UCSD-AML1 (cell line): ENCODE measurements around the gene SP100.
"Not testable (repeated sequence)": the region's sequence is repeated elsewhere in the genome, so short reads cannot be mapped to it uniquely, and the experiment has no call there.

Experiments used
- DNase-seq: peaks from one replicate; lab custom pipeline; 2025; ENCODE audit not compliant: unreplicated experiment; lab: John Stamatoyannopoulos, UW

SP100 gene

GRCh38 chr2:230418341-230419016, 2.5 kb downstream of the SP100 start:
- no peak for DNase-seq

DNA sequence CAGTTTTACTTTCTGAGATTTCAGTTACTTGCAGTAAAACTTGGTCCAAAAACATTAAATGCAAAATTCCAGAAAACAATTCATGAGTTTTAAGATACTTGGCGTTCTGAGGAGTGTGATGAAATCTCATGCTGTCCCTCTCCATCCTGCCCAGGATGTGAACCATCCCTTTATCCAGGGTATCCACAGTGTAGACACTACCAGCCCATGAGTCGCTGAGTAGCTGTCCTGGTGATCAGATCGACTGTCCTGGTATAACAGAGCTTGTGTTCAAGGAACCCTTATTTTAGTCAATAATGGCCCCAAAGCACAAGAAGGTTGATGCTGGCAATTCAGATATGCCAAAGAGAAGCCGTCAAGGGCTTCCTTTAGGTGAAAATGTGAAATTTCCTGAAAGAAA, 3.2 kb downstream of the SP100 start:
- no peak for DNase-seq

- no peak for DNase-seq
These were observed 6.1 kb downstream of the SP100 start for GRCh38 chr2:230422149-230422548.

GRCh38 chr2:230423851-230424458, 8.0 kb downstream of the SP100 start:
- no peak for DNase-seq

- no peak for DNase-seq
These were observed 9.4 kb downstream of the SP100 start for GRCh38 chr2:230425377-230425776.

DNA sequence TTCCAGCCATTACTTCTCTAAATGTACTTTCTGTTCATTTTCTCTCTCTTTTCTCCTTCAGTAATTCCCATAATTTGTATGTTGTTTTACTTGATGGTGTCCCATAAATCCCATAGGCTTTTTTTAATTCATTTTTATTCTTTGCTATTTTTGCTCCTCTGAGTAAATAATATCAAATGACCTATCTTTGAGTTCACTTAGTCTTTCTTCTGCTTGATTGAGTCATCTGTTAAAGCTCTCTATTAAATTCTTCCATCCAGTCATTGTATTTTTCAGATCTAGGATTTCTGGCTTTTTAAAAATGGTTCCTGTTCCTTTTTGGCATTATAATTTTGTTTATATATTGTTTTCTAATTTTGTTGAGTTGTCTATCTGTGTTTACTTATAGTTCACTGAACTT, 13.5 kb downstream of the SP100 start:
- no peak for DNase-seq

GRCh38 chr2:230430957-230431910, 15.2 kb downstream of the SP100 start:
- no peak for DNase-seq

- no peak for DNase-seq
These were observed 18.8 kb downstream of the SP100 start for GRCh38 chr2:230434677-230435324.

DNA sequence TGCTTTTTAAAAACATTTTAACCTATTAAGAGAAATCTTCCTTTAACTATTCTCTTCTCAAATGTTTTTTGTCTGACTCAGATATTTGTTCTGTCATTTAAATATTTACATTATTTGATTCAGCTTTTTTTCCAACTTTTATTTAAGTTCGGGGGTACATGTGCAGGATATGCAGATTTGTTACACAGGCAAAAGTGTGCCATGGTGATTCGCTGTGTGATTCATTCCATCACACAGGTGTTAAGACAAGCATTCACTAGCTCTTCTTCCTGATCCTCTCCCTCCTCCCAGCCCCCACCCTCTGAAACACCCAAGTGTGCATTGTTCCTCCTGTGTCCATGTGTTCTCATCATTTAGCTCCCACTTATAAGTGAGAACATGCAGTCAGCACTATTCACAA, 19.4 kb downstream of the SP100 start:
- no peak for DNase-seq

GRCh38 chr2:230439121-230439520, 23.1 kb downstream of the SP100 start:
- DNase-seq = not testable (repeated sequence)

DNA sequence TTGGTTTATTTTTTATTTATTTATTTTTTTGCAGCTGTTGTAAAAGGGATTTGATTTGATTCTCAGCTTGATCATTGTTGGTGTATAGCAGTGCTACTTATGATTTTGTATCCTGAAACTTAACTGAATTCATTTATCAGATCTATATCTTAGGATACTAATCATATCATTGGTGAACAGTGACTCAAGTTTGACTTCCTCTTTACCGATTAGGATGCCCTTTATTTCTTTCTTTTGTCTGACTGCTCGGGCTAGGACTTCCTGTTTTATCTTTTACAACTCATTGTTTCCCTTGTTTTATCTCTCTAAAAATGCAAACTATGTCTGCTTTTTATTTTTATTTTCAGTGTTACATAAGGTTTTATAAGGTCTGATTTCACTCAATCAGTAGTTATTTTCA, 23.6 kb downstream of the SP100 start:
- DNase-seq = no peak

- DNase-seq = peak; percentile 30
These were observed 25.4 kb downstream of the SP100 start for GRCh38 chr2:230441227-230441897.

DNA sequence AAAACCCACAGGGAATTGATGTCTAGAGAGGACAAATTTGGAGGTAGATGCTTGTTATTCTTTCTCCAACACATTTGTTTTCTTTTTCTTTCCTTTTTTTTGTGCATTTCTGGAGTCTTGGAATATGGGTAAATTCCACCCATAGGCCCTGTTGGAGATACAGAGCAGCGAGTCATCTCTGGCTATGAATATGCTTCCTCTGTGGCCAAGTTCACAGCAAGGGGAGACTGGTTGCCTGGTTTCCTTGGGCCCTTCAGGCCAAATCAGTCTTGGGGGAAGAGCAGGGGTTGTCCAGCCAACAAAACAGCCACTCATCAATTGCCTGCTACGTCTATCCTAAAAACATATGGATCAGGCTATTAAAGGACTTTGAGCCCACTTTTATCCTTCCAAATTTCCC, 27.5 kb downstream of the SP100 start:
- no peak for DNase-seq

- DNase-seq = no peak
These were observed 28.8 kb downstream of the SP100 start for GRCh38 chr2:230444832-230445231.

- no peak for DNase-seq
These were observed 31.0 kb downstream of the SP100 start for GRCh38 chr2:230447036-230447435.

- DNase-seq = no peak
These were observed 31.8 kb downstream of the SP100 start for GRCh38 chr2:230447455-230448451.

DNA sequence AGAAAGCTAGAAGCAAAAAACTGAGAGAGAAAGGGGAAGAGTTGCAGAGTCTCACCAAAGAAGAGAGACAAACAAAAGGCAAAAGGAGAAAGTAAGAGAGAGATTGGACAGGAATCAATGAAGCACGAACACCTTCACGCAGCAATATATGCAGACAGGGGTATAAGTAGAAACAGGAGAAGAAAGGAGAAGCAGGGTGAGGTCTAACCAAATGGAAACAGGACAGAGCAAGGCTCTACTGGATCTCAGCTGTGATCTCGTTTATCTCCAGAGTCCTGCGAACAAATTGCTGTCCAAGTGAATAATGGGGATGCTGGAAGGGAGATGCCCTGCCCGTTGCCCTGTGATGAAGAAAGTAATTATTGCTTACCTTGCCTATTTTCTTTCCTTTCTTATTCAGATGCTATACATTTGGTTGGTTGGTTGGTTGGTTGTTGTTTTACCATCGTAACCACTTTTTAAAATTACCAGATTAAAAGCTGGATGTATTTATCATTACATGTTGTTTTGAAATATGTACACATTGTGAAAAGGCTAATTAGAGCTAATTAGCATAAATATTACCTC, 34.0 kb downstream of the SP100 start:
- DNase-seq = no peak

DNA sequence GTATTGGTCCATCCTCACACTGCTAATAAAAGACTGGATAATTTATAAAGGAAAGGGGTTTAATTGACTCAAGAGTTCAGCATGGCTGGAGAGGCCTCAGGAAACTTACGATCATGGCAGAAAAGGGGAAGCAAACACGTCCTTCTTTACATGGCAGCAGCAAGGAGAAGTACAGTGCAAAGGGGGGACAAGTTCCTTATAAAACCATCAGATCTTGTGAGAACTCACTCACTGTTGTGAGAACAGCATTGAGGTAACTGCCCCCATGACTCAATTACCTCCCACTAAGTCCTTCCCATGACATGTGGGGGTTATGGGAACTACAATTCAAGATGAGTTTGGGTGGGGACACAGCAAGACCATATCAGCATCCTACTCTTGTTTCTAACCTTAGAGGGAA, 37.0 kb downstream of the SP100 start:
- no peak for DNase-seq

DNA sequence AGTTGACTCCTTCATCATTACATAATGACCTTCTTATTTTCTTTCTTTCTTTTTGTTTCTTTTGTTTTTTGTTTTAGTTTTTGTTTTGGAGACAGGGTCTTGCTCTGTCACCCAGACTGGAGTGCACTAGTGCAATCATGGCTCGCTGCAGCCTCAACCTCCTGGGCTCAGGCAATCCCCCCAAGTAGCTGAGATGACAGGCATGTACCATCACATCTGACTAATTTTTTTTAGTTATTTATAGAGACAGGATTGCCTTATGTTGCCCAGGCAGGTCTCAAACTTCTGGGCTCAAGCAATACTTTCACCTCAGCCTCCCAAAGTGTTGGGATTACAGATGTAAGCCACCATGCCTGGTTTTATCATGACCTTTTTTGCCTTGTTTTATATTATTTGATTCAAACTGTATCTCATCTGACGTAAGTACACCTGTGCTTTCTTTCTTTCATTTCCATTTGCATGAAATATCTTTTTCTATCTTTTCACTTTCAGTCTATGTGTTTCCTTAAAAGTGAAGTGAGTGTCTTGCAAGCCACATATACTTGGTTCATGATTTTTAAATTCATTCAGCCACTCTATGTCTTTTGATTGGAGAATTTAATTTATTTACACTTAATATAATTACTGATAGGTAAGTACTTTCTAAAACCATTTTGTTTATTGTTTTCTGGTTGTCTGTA, 39.1 kb downstream of the SP100 start:
- no peak for DNase-seq
